NK-92 (cell line): ENCODE measurements around the gene PGM2.

Source experiments
- DNase-seq: peaks from one replicate; lab custom pipeline; 2025; ENCODE audit not compliant: unreplicated experiment; lab: John Stamatoyannopoulos, UW

Gene PGM2

DNA sequence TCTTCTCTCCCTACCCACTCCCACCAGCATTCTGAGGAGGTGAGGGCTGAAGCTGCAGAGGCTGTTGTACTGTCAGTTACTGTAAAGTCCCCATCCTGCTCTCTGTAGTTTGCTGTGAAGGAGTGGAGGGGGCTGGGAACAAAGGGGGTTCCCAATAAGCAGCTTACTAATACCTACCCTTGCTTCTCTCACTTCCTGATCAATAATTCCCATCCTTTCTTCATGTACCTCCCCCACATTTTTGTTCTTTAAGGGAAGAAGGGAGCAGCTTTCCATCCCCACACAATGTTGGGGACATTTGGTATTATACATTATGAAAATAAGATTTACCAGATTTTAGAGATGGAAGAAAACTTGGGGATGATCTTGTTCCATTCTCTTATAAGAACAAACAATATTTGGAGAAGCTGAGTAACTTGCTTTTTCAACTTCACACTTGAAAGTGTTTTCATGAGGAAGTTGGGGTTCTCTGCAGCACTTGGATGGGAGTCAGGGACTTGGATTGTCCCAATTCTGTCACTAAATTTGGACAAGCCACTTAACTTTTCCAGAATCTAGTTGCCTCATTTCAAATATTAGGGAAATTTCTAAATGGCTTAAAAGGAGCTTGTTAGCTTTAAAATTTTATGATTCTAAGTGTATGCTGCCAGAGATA lies 69.8 kb downstream of the PGM2 start:
- DNase-seq, result no peak

DNA sequence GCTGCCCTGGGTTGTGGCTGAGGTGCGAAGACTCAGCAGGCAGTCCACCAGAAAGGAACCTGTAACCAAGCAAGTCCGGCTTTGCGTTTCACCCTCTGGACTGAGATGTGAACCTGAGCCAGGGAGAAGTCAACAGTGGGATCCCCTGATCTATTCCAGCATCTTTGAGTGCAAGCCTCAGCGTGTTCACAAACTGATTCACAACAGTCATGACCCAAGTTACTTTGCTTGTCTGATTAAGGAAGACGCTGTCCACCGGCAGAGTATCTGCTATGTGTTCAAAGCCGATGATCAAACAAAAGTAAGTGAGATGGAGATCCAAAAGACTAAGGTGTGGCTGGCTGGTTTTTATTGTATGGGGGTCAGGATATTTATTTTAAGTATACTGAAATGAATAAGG lies 75.7 kb downstream of the PGM2 start:
- no peak for DNase-seq

DNA sequence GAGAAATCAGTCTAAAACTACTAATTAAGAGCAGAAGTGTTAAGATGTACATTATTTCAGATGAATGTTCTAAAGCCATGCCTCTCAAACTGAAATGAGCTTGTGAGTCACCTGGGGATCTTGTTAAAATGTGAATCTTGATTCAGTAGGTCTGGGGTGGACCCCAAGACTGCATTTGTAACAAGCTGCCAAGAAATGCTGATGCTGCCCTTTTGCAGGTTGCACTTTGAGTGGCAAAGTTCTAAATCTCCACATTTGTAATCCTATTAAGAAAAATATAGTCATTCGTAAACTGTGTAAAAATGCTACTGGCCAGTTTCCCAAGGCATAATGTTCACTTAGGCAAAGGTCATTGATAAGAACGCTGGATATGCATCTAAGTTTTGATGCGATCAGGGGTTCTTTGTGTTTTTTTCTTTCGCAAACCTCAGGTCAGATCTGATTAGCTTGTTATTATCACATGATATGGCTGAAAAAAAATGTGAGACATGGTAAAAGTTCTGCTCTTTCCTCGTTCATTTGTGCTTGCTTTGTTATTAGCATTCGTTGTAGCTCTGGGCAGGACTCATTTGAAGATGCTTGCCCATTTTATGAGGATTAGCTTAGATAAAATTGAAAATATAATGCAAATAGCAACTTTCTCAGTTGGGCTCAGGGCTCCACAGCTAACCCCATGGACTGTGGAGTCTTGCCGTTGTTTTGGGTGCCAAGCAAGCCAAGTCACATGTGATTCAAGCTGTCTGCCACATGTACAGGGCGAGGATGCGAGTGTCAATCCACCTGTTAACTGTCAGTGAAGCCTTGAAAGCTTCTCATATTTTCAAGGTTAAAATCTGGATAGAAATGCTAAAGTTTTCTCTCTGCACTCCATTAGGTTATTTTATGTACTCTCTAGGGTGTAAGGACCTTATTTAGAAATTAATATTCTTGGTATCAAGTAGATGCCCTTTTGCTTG lies 76.5 kb downstream of the PGM2 start:
- no peak for DNase-seq

DNA sequence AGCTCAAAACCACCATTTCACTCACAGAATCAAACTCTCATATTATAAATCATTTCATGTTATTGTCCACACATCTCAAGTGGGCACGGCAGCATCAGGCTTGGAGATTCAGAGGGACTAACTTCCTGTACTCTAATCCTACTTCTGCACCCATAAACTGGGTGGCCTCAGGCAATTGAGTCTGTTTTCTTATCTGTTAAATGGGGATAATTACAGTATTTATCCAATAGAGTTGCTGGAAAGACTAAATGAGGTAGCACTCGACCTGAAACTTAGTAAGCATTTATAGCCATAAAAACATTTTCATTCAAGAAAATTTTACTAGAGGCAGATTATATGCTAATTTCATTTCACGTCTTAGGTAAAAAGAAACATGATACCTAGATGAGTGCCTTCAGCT lies 77.4 kb downstream of the PGM2 start:
- no peak for DNase-seq

DNA sequence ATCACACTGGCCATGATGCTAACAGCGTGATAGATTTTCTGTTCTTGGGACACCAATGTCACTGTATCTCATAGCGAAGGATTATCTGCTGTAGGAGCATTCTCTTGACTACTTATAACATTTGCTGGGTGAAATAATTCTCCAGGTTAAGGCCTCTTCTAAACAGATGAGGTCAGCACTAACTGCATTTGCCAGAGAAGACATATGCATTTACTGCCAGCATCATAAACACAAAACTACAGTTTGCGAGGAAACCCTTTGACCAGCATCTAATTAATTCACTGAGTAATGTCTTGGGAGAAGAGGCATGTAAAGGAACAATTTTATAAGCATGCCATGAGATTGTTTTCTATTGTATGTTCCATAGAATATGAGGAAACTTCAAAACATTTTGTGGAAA lies 78.3 kb downstream of the PGM2 start:
- no peak for DNase-seq

DNA sequence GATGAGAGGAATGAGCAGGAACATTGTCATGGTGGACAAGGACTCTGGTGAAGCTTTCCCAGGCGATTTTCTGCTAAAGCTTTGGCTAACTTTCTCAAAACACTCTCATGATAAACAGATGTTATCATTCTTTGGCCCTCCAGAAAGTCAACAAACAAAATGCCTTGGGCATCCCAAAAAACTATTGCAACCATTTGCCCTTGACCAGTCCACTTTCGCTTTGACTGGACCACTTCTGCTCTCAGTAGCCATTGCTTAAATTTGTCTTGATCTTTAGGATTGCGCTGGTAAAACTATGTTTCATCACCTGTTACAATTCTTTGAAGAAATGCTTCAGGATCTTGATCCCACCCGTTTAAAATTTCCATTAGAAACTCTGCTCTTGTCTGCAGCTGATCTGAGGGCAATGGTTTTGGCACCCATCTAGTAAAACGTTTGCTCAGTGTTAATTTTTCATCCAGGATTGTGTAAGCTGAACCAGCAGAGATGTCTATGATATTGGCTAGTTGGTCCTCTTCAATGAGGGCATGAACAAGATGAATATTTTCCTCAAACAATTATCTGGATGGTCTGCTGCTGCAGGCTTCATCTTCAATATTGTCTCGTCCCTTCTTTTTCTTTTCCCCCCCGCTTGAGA lies 79.2 kb downstream of the PGM2 start:
- no peak for DNase-seq

DNA sequence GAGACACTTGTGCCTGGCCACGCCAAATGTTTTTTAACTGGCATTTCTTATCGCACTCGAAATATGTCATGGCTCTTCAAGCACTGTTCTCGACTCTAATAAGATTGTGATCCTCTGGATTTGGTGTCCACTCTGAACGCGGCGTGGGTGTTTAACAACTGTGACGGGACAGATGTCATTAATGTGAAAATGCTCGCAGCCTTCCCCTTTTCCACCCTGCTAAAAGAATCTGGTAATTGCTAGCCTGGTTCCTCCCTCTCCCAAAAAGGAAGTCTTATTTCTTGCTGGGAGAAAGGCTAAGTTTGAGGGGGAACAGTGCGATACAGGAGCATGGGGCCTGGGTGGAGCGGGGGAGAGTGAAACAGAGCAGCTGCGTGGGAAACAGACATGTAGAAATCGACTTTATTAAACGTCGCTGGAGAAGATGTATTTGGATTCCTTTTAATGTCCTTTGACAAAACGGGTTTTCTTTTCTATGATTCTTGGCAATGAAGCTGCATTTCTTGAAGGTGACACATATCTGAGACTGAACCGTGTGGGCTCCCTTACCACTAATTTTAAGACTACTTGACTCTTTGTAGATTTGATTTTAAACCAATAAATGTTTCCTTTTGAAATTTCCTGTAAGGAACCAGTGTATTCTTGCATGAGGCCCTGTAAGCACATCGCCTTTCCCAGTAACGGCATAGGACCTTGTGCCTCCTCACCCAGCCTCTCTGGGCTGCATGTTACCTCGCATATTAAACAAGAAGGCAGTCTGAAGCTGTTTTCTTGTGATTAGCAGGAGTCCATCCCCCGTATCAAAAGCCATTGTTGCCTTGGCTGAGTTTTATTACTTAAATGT lies 82.2 kb downstream of the PGM2 start:
- DNase-seq, result no peak

DNA sequence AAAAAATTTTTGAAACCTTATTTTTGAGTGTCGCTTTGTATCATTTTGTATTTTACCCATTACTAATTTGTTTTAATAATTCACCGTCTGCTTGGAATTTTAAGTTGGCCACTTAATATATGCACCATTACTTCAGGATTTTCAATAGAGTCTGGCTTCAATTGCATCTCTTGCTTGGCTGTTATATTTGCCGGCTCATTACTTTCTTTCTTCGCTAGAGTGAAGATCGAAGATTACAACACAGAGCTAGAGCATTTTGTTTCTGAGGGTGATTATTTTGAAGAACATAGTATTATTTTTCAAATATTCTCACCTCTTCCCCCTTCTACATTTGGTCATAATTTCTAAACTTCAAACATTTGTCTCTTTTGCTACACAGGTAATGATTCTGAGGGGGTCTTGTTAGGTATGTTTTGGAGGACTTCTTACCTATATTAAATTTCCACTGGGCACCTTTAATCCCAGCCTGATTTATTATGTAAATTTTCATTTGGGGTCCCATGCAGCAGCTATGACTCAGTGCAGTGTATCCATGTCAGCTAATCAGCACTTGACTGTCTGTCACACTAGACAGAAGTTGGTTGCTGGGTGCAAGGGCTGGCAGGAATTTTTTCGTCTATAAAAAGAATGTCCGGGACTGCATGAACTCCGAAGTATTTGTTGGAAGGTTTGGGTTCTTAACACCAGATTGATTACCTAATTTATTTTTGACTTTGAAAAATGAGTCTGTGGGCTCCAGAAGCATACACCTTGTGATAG lies 83.0 kb downstream of the PGM2 start:
- no peak for DNase-seq

DNA sequence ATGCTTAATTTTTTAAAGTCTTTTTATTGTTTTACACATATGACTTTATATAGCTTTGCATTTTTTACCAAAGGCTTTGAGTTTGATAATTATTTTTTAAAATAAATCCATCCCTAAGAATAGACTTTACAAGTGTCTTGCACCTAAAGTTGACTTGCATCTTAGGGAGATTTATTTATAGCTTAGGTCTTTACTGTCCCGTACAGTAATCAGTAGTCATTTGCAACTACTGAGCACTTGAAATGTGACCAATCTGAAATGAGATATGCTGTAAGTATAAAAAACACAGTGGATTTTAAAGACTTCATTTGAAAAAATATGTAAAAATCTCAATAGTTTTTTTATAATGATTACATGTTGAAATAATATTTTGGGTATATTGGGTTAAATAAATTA lies 83.6 kb downstream of the PGM2 start:
- no peak for DNase-seq
